Ectodermal cell (in vitro differentiated cells): ENCODE results near the gene PEX16. TPM values are rescaled to one million over a fixed set of nuclear protein-coding genes. Genes with fewer than 3 reads are reported as not detected.

Experiments
- H3K27ac ChIP-seq: 2 replicates; pipeline ENCODE4 v1.7.0; 2013; ENCODE audit warnings: mild to moderate bottlenecking, low read depth, low read length; ENCODE audit not compliant: insufficient read depth, poor library complexity, severe bottlenecking
- H3K27me3 ChIP-seq: 2 replicates; pipeline ENCODE4 v1.7.0; 2013; ENCODE audit warnings: mild to moderate bottlenecking, low read length; ENCODE audit not compliant: insufficient read depth, control insufficient read depth, poor library complexity, severe bottlenecking
- H3K36me3 ChIP-seq: one replicate; pipeline ENCODE4 v1.7.0; 2013; ENCODE audit warnings: low read length; ENCODE audit not compliant: control insufficient read depth, insufficient read depth
- H3K4me1 ChIP-seq: one replicate; pipeline ENCODE4 v1.7.0; 2013; ENCODE audit warnings: low read length; ENCODE audit not compliant: control insufficient read depth, insufficient read depth
- H3K4me3 ChIP-seq: 2 replicates; pipeline ENCODE4 v1.7.0; 2013; ENCODE audit warnings: low read depth, low read length, control low read depth; ENCODE audit not compliant: insufficient read depth
- H3K9me3 ChIP-seq: 2 replicates; pipeline ENCODE4 v1.7.0; 2013; ENCODE audit warnings: mild to moderate bottlenecking, low read length, moderate library complexity; ENCODE audit not compliant: control insufficient read depth
- WGBS, 2 experiments: methylation state at CpG; one replicate each; pipeline ENCODE4 v1.1.7; 2013; ENCODE audit warnings: missing lambda C conversion rate in 2 of 2; 5-methylcytosine and 5-hydroxymethylcytosine counted together
- polyA plus RNA-seq, 4 experiments: library from polyadenylated mRNA; stranded (reverse); fragments of 50-300 nt; gene quantifications; one replicate each; pipeline ENCODE4 v1.2.3, GENCODE V29; 2013

The PEX16 gene
- 27.4 TPM for polyA plus RNA-seq (2013, experiment 1 of 4)
- polyA plus RNA-seq (2013, experiment 2 of 4) = 24.2 TPM
- polyA plus RNA-seq (2013, experiment 3 of 4) = 25.6 TPM
- 22.7 TPM for polyA plus RNA-seq (2013, experiment 4 of 4)

DNA sequence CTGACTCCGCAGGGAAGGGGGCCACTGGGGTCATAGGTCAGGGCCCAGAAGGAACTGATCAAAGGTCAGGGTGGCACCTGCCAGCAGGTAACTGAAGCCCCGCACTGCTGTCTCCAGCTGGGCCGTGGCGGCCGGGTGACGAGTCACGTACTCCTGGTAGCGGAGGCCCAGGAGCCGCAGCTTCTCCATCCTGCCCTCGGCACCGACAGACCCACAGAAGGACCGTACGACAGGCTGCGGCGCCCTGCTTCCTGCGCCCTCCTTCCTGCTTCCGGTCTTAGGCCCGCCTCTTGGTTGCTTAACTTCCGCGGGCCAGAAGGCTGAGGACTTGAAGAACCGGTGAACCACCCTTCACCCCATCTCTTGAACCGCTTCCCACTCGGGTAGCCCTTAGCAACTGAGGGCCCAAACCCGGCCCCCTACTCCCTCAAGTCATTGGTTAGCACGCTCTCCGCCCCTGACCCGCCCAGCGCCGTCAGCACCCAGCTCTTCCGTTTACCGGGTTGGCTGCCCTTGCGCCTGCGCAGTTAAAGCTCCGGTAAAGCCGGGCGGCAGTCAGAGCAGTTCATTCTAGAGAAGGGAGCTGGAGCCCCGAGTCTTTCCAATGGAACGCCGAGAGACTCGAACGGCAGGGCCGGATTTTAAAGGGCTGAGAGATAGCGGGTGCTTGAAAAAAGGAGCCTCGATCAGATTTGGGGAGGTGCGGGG is at the start of gene PEX16:
PEX16 (minus strand) TSS at position 255 of the 708 bp plus-strand sequence; CDS start at position 189, 66 bp downstream.
- H3K27me3 ChIP-seq = peaks cover 20% of the 10 kb centered on the region
- peaks cover 28% of the 10 kb centered on the region for H3K4me1 ChIP-seq
- no peaks in the 10 kb centered on the region for H3K9me3 ChIP-seq
- 0 to 1% methylated on average over 45 of the region's 45 CpGs for WGBS, 2 experiments
- peak within 1 kb of the TSS; percentile 57 for H3K27ac ChIP-seq
- H3K4me3 ChIP-seq = peak within 1 kb of the TSS; percentile 99
- H3K36me3 ChIP-seq = peaks cover 11% of the 10 kb centered on the region

- no peak overlapping the region for H3K27ac ChIP-seq
- H3K4me3 ChIP-seq = no peak overlapping the region
- 57 to 60% methylated on average over 9 of the region's 9 CpGs for WGBS, 2 experiments
- H3K36me3 ChIP-seq = peaks cover 24% of the 10 kb centered on the region
- H3K4me1 ChIP-seq = no peaks in the 10 kb centered on the region
- no peaks in the 10 kb centered on the region for H3K27me3 ChIP-seq
- no peaks in the 10 kb centered on the region for H3K9me3 ChIP-seq
Observed at GRCh38 chr11:45964911-45965389, 47.3 kb upstream of the PEX16 start.

GRCh38 chr11:45961751-45962240 is 44.1 kb upstream of the PEX16 start:
- Histone ChIP-seq H3K36me3 (peaks cover 20% of the 10 kb centered on the region), H3K27me3 (no peaks in the 10 kb centered on the region)

GRCh38 chr11:45960387-45961095 is 42.9 kb upstream of the PEX16 start:
- no peaks in the 10 kb centered on the region for H3K4me1 ChIP-seq
- 90 to 93% methylated on average over 2 to 4 of the region's 4 CpGs for WGBS, 2 experiments
- H3K27ac ChIP-seq = no peak overlapping the region
- no peaks in the 10 kb centered on the region for H3K9me3 ChIP-seq
- H3K36me3 ChIP-seq = peaks cover 20% of the 10 kb centered on the region
- H3K27me3 ChIP-seq = no peaks in the 10 kb centered on the region
- no peak overlapping the region for H3K4me3 ChIP-seq

More at GRCh38 chr11:45961751-45962240, 44.1 kb upstream of the PEX16 start:
- Histone ChIP-seq H3K4me1 (no peaks in the 10 kb centered on the region), H3K4me3 (no peak overlapping the region), H3K27ac (no peak overlapping the region), H3K9me3 (no peaks in the 10 kb centered on the region)
- 95 to 97% methylated on average over 7 of the region's 7 CpGs for WGBS, 2 experiments

GRCh38 chr11:45959851-45960250 is 42.2 kb upstream of the PEX16 start:
- no peaks in the 10 kb centered on the region for H3K4me1 ChIP-seq
- WGBS, 2 experiments = 91 to 100% methylated on average over 1 of the region's 1 CpG
- no peaks in the 10 kb centered on the region for H3K27me3 ChIP-seq
- no peak overlapping the region for H3K4me3 ChIP-seq
- peaks cover 20% of the 10 kb centered on the region for H3K36me3 ChIP-seq
- H3K9me3 ChIP-seq = no peaks in the 10 kb centered on the region
- no peak overlapping the region for H3K27ac ChIP-seq

DNA sequence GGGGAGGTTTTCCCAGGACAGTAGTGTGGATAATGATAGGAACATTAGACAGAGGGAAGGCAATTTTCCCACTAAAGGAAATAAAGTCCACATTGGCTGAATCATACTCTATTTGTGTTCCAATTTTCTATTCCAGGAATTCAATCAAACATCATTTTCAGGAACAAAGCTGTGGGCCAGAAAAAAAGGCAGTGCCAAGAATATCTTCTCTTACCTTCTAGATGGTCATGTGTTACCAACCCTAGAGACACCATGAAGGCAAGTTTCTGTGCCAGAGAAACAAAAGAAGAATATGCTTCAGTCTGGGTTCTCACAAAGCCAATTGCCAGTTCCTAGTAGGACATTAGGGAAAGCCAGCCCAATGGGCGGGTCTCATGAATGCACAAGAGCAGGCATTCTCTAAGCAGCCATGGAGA is 32.3 kb upstream of the PEX16 start:
- no peak overlapping the region for H3K4me3 ChIP-seq
- peaks cover 39% of the 10 kb centered on the region for H3K36me3 ChIP-seq
- H3K27me3 ChIP-seq = no peaks in the 10 kb centered on the region
- H3K9me3 ChIP-seq = no peaks in the 10 kb centered on the region
- H3K4me1 ChIP-seq = no peaks in the 10 kb centered on the region
- 94 to 96% methylated on average over 1 of the region's 1 CpG for WGBS, 2 experiments
- H3K27ac ChIP-seq = no peak overlapping the region

DNA sequence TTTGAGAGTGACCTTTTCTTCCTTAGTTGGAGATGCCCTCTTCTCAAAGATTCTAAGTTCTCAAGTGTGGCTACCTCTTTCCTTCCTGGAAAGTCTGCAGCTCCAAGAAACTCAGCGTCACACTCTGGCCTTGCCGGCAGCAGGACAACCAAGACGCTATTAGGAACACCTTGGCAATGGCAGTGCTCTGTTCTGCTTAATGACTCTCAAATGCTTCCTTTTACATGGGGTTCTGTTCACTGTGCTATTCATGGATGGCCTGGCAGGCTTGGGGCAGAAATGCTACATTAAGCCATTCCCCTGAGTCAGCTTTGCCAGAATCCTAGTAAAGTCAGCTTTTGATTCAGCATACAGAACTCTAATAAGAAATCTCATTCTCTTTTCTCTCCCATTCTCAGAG is 30.7 kb upstream of the PEX16 start:
- 91 to 93% methylated on average over 3 of the region's 3 CpGs for WGBS, 2 experiments
- H3K4me3 ChIP-seq = no peak overlapping the region
- H3K9me3 ChIP-seq = no peaks in the 10 kb centered on the region
- H3K4me1 ChIP-seq = no peaks in the 10 kb centered on the region
- no peak overlapping the region for H3K27ac ChIP-seq
- peaks cover 37% of the 10 kb centered on the region for H3K36me3 ChIP-seq
- H3K27me3 ChIP-seq = no peaks in the 10 kb centered on the region

- Histone ChIP-seq H3K36me3 (peaks cover 33% of the 10 kb centered on the region), H3K4me1 (no peaks in the 10 kb centered on the region), H3K4me3 (no peak overlapping the region), H3K27ac (no peak overlapping the region), H3K27me3 (no peaks in the 10 kb centered on the region), H3K9me3 (no peaks in the 10 kb centered on the region)
- 89 to 100% methylated on average over 1 of the region's 1 CpG for WGBS, 2 experiments
Observed at GRCh38 chr11:45947885-45948284, 30.2 kb upstream of the PEX16 start.

- H3K27ac ChIP-seq = no peak overlapping the region
- H3K27me3 ChIP-seq = no peaks in the 10 kb centered on the region
- 95 to 96% methylated on average over 3 of the region's 3 CpGs for WGBS, 2 experiments
- H3K4me3 ChIP-seq = no peak overlapping the region
- no peaks in the 10 kb centered on the region for H3K4me1 ChIP-seq
- H3K36me3 ChIP-seq = peaks cover 28% of the 10 kb centered on the region
- no peaks in the 10 kb centered on the region for H3K9me3 ChIP-seq
Observed at GRCh38 chr11:45945397-45945999, 27.8 kb upstream of the PEX16 start.

- Histone ChIP-seq H3K27me3 (no peaks in the 10 kb centered on the region), H3K27ac (no peak overlapping the region), H3K4me1 (no peaks in the 10 kb centered on the region), H3K9me3 (no peaks in the 10 kb centered on the region), H3K36me3 (peaks cover 12% of the 10 kb centered on the region), H3K4me3 (no peak overlapping the region)
- WGBS, 2 experiments = 94 to 96% methylated on average over 4 of the region's 4 CpGs
Observed at GRCh38 chr11:45942381-45942780, 24.7 kb upstream of the PEX16 start.
